ENCODE results near the gene TCAF2. TPM values are rescaled to one million over a fixed set of nuclear protein-coding genes. Genes with fewer than 3 reads are reported as not detected.

The TCAF2 gene
- 0.34 and 4.5 TPM in 2 replicates for total RNA-seq

GRCh38 chr7:143620646-143621045 lies at the start of gene TCAF2:
Gene TCAF2, plus strand, starts transcription at chr7:143620974.

DNA sequence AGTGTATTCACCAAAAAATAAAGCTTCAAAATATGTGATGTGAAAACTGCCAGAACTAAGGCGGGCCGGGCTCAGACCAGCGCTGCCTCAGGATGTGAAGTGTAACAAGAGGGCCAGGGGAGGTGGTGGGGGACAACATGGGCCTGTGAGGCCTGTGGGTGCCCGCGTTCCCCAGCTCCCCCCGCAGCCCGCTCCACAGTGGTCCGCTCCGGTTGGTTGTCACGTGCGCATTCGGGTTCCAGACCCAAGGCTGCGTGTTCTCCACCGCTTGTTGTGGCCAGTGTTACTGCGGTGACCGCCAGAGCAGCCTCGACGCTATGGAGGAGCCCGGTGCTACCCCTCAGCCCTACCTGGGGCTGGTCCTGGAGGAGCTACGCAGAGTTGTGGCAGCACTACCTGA lies 49.3 kb upstream of the TCAF2 start, which contains the start of gene CTAGE15:
Gene CTAGE15, plus strand, starts transcription at position 301 of the 400 bp plus-strand sequence. Its CDS starts 17 bp downstream, at position 318.

Other genes starting within 250 kb of the TCAF2 start
- gene ZYX, start 239.6 kb upstream of the TCAF2 start, total RNA-seq = 16.1 and 85.2 TPM in 2 replicates
- gene EPHA1, start 212.1 kb upstream of the TCAF2 start, total RNA-seq = 24.3 and 53.9 TPM in 2 replicates
- gene TAS2R60, start 177.5 kb upstream of the TCAF2 start, total RNA-seq = not detected in 2 replicates
- 0.07 TPM in 1 of 2 replicates, not detected in the other for gene TAS2R41, start 143.1 kb upstream of the TCAF2 start, total RNA-seq
- 1.0 TPM in 1 of 2 replicates, not detected in the other for gene CTAGE15, start 49.2 kb upstream of the TCAF2 start, total RNA-seq
- gene CTAGE6, start 136.7 kb downstream of the TCAF2 start, total RNA-seq = 1.00 TPM in 1 of 2 replicates, not detected in the other

All from nasal cavity respiratory epithelium epithelial cell of viscerocranial mucosa (primary cell).